Endothelial cell (in vitro differentiated cells): ENCODE measurements around the gene LSM12. TPM values are rescaled to one million over a fixed set of nuclear protein-coding genes. Genes with fewer than 3 reads are reported as not detected.
"Not testable (repeated sequence)": the region's sequence is repeated elsewhere in the genome, so short reads cannot be mapped to it uniquely, and the experiment has no call there.

ENCODE experiments used
- DNase-seq: peaks from one replicate; pipeline ENCODE4 v3.0.0; 2021; ENCODE audit warnings: low spot score
- H3K27ac Mint-ChIP-seq: one replicate; pipeline ENCODE4 v1.8.0; 2021; ENCODE audit warnings: mixed read lengths, inconsistent platforms; ENCODE audit not compliant: unreplicated experiment
- H3K27me3 Mint-ChIP-seq: one replicate; pipeline ENCODE4 v1.8.0; 2021; ENCODE audit warnings: mild to moderate bottlenecking, moderate library complexity, mixed read lengths, inconsistent platforms; ENCODE audit not compliant: unreplicated experiment
- H3K36me3 Mint-ChIP-seq: one replicate; pipeline ENCODE4 v1.8.0; 2021; ENCODE audit warnings: mild to moderate bottlenecking, low read depth, mixed read lengths, inconsistent platforms; ENCODE audit not compliant: unreplicated experiment
- H3K4me1 Mint-ChIP-seq: one replicate; pipeline ENCODE4 v1.8.0; 2021; ENCODE audit warnings: mild to moderate bottlenecking, mixed read lengths, inconsistent platforms; ENCODE audit not compliant: unreplicated experiment
- H3K4me3 Mint-ChIP-seq: one replicate; pipeline ENCODE4 v1.8.0; 2021; ENCODE audit warnings: mild to moderate bottlenecking, mixed read lengths, inconsistent platforms; ENCODE audit not compliant: unreplicated experiment
- H3K9me3 Mint-ChIP-seq: one replicate; pipeline ENCODE4 v1.8.0; 2021; ENCODE audit warnings: mixed read lengths, inconsistent platforms; ENCODE audit not compliant: unreplicated experiment
- total RNA-seq: library from RNA; stranded (reverse); fragmentation: NEBNext Ultra II Directional; extraction: Animal tissue kit (Norgen Biotek cat#: 25700); gene quantifications from one replicate; pipeline ENCODE4 v1.2.1, GENCODE V29; 2021; ENCODE audit not compliant: unreplicated experiment
- TF ChIP-seq, protein P1 (sequence below): fragments of 200-600 bp; sonication (generic); IDR thresholded peaks from one replicate; pipeline ENCODE4 v1.5.0; 2021; ENCODE audit warnings: antibody characterized with exemption; ENCODE audit not compliant: unreplicated experiment

The LSM12 gene
- total RNA-seq, 1 donor from 2014 or later, result 63.0 TPM

DNA sequence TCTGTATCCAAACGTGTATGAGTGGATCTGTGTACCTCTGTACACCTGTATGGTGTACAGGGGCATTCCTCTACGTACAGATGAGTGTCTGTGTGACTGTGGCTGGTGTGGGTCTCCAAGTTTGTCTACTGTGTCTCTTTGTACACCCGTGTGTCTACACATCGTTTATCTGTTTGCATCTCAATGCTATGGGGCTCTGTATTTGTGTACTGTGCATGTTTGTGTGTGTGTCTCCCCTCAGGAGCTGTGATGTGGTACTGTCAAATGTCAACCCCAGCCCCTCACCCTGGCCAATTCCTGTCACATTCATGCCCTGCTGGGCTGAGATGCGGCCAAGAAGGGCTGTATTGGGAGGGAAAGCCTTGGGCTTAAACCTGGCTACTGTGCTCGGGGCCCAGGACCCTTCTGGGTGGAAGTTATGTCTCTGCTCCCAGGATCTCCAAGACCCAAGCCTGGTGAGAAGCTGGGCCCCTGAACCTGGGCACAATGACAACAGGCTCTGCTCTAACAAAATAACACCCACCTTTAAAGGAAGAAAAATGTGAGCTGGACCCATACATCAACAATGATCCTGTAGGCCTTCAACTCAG is 65.5 kb downstream of the LSM12 start:
- no peak for DNase-seq
- Mint-ChIP-seq H3K9me3 (no peaks in the 10 kb centered on the region), H3K27ac (no peak overlapping the region), H3K27me3 (peaks cover 9% of the 10 kb centered on the region), H3K36me3 (no peaks in the 10 kb centered on the region), H3K4me3 (no peak overlapping the region), H3K4me1 (no peaks in the 10 kb centered on the region)
- TF ChIP-seq, protein P1, sequence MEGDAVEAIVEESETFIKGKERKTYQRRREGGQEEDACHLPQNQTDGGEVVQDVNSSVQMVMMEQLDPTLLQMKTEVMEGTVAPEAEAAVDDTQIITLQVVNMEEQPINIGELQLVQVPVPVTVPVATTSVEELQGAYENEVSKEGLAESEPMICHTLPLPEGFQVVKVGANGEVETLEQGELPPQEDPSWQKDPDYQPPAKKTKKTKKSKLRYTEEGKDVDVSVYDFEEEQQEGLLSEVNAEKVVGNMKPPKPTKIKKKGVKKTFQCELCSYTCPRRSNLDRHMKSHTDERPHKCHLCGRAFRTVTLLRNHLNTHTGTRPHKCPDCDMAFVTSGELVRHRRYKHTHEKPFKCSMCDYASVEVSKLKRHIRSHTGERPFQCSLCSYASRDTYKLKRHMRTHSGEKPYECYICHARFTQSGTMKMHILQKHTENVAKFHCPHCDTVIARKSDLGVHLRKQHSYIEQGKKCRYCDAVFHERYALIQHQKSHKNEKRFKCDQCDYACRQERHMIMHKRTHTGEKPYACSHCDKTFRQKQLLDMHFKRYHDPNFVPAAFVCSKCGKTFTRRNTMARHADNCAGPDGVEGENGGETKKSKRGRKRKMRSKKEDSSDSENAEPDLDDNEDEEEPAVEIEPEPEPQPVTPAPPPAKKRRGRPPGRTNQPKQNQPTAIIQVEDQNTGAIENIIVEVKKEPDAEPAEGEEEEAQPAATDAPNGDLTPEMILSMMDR, result no peak

DNA sequence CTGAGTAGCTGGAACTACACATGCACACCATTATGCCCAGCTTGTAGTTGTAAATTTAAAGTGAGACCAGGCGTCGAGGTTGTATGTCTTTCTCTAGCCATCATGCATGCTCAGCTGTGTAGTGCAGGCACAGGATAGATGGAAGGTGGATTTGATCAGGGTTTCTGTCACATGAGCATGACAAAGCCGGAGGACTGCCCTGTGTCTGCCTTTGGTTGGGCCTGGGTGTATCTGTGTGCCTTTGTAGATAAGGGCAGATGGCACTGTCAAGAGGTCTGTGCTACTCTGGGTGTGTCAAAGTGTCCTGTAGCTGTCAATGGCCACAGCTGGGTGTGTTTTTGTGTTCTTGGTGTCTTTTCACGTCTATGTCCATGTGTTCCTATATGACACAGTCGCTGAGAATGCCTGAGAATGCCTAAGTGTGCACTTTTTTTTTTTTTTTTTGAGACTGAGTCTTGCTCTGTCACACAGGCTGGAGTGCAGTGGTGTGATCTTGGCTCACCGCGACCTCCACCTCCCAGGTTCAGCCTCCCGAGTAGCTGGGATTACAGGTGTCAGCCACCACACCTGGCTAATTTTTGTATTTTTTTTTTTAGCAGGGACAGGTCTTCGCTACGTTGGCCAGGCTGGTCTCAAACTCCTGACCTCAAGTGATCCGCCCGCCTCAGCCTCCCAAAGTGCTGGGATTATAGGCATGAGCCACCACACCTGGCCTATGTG is 66.2 kb downstream of the LSM12 start:
- TF ChIP-seq, protein P1, result no peak
- Mint-ChIP-seq H3K9me3 (no peaks in the 10 kb centered on the region), H3K4me1 (no peaks in the 10 kb centered on the region), H3K4me3 (no peak overlapping the region), H3K27ac (peak overlapping the region; percentile 45), H3K36me3 (no peaks in the 10 kb centered on the region), H3K27me3 (peaks cover 6% of the 10 kb centered on the region)
- no peak for DNase-seq

DNA sequence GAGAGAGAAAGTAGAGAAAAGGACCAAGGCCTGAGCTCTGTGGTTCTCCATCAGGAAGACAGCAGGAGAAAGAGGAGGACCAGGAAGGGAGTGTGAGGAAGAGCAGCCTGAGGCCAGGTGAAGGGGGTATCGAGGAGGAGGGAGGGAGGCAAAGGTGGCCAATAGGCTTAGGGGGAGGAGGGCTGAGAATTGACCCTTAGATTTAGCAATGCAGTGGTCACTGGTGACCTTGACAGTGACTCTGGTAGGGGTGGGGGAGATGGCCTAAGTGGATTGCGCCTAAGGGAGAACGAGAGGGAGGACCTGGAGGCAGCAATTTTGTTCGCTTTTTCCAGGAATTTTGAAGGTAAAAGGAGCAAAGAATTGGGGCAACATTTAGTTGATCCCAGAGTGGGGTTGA is 67.4 kb downstream of the LSM12 start:
- Mint-ChIP-seq H3K9me3 (no peaks in the 10 kb centered on the region), H3K27ac (no peak overlapping the region), H3K36me3 (no peaks in the 10 kb centered on the region), H3K4me1 (no peaks in the 10 kb centered on the region), H3K4me3 (no peak overlapping the region), H3K27me3 (peaks cover 7% of the 10 kb centered on the region)
- TF ChIP-seq, protein P1, result no peak
- no peak for DNase-seq

DNA sequence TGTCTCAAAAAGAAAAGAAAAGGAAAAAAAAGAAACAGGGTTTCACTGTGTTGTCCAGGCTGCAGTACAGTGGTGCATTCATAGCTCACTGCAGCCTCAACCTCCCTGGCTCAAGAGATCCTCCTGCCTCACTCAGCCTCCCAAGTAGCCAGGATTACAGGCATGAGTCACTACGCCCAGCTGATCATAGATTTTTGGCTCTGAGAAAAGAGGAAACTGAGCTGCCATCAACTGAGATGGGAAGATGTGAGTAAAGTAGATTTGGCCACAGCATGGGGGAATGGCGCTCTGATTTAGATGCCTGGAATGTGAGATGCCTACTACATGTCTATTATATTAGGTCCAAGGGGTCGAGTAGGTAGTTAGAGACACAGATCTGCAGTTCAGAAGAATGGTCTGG is 67.9 kb downstream of the LSM12 start:
- no peak for DNase-seq
- no peaks in the 10 kb centered on the region for H3K36me3 Mint-ChIP-seq
- no peak overlapping the region for H3K27ac Mint-ChIP-seq
- H3K9me3 Mint-ChIP-seq, result no peaks in the 10 kb centered on the region
- no peaks in the 10 kb centered on the region for H3K4me1 Mint-ChIP-seq
- H3K4me3 Mint-ChIP-seq, result no peak overlapping the region
- peaks cover 7% of the 10 kb centered on the region for H3K27me3 Mint-ChIP-seq
- TF ChIP-seq, protein P1, result no peak

DNA sequence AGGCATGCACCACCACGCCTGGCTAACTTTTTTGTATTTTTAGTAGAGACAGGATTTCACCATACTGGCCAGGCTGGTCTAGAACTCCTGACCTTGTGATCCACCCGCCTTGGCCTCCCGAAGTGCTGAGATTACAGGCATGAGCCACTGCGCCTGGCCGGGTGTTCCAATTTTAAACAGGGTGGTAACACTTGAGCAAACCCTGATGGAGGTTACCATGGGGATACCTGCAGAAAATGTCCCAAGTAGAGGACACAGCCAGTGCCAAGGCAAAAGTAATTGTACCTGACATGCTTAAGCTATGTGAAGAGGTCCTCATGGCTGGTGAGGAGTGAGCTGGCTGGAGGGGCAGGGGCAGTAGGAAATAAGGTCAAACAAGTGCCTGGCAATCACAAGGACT is 69.3 kb downstream of the LSM12 start:
- H3K4me3 Mint-ChIP-seq, result not testable (repeated sequence)

More for the DNA sequence above, 69.3 kb downstream of the LSM12 start:
- not testable (repeated sequence) for H3K27me3 Mint-ChIP-seq, H3K4me1 Mint-ChIP-seq, H3K9me3 Mint-ChIP-seq, H3K36me3 Mint-ChIP-seq, H3K27ac Mint-ChIP-seq, DNase-seq
